HG03064 (cell line): ENCODE measurements around the gene SYCE3.
A peak's percentile ranks its signal among the peaks of the same experiment; 100 is the strongest.

Source experiments
- ATAC-seq: cut with Tn5 transposase; IDR thresholded peaks from one replicate; pipeline ENCODE4 v1.9.1; 2021; ENCODE audit warnings: low read depth; ENCODE audit not compliant: unreplicated experiment

SYCE3 gene

GRCh38 chr22:50576806-50577696 is 14.3 kb upstream of the SYCE3 start:
- no peak for ATAC-seq

GRCh38 chr22:50576070-50576469 is 13.4 kb upstream of the SYCE3 start:
- ATAC-seq = no peak

- ATAC-seq = no peak
Measured at GRCh38 chr22:50575426-50575941, 12.8 kb upstream of the SYCE3 start.

- no peak for ATAC-seq
Measured at GRCh38 chr22:50574383-50574755, 11.7 kb upstream of the SYCE3 start.

GRCh38 chr22:50573491-50574382 is 11.0 kb upstream of the SYCE3 start:
- ATAC-seq = no peak

GRCh38 chr22:50572965-50573364 is 10.2 kb upstream of the SYCE3 start:
- no peak for ATAC-seq

GRCh38 chr22:50571264-50572175 is 8.8 kb upstream of the SYCE3 start:
- ATAC-seq = no peak

- no peak for ATAC-seq
Measured at GRCh38 chr22:50570861-50571260, 8.1 kb upstream of the SYCE3 start.

- ATAC-seq = no peak
Measured at GRCh38 chr22:50569896-50570535, 7.3 kb upstream of the SYCE3 start.

GRCh38 chr22:50569041-50569459 is 6.3 kb upstream of the SYCE3 start:
- no peak for ATAC-seq

GRCh38 chr22:50568626-50569025 is 5.9 kb upstream of the SYCE3 start:
- no peak for ATAC-seq

GRCh38 chr22:50567721-50568252 is 5.1 kb upstream of the SYCE3 start:
- ATAC-seq = no peak

GRCh38 chr22:50564289-50564688 is 1.6 kb upstream of the SYCE3 start:
- no peak for ATAC-seq

- peak; percentile 17 for ATAC-seq
Measured at GRCh38 chr22:50563413-50564160, 868 bp upstream of the SYCE3 start.

- no peak for ATAC-seq
Measured at GRCh38 chr22:50561401-50562358, 1.0 kb downstream of the SYCE3 start.

- ATAC-seq = no peak
Measured at GRCh38 chr22:50560034-50560433, 2.7 kb downstream of the SYCE3 start.

GRCh38 chr22:50556703-50557102 is 6.0 kb downstream of the SYCE3 start:
- no peak for ATAC-seq

GRCh38 chr22:50553310-50553709 is 9.4 kb downstream of the SYCE3 start:
- ATAC-seq = no peak
